Caki2 (cell line): Measurements from ENCODE around the gene NPDC1. TPM values are rescaled to one million over a fixed set of nuclear protein-coding genes. Genes with fewer than 3 reads are reported as not detected.
"Not testable (repeated sequence)": the region's sequence is repeated elsewhere in the genome, so short reads cannot be mapped to it uniquely, and the experiment has no call there.

Source experiments
- DNase-seq: peaks from one replicate; pipeline ENCODE4 v3.0.0-alpha.2; 2015; ENCODE audit warnings: low read depth
- in situ Hi-C: cut with HindIII; loops from 2 replicates; pipeline ENCODE4 v1.10.0; 2016; ENCODE audit warnings: low sequenced_read_pairs, low pct_unique_long_range_greater_than_20kb, mixed read lengths
- total RNA-seq: library from RNA; depleted of rRNA; stranded (reverse); fragments of >200 nt; shearing (Covaris generic); gene quantifications from 2 replicates; pipeline ENCODE4 v1.2.3, GENCODE V29; 2014; ENCODE audit warnings: low replicate concordance

Gene NPDC1
- total RNA-seq, 1 experiment from 2014 or later: 31.8 TPM

- no peak for DNase-seq
Observed at GRCh38 chr9:137048655-137049543, 2.9 kb upstream of the NPDC1 start.

GRCh38 chr9:137045294-137046087 lies 486 bp downstream of the NPDC1 start:
- in situ Hi-C loops: no loop called here

More at GRCh38 chr9:137048655-137049543, 2.9 kb upstream of the NPDC1 start:
- in situ Hi-C loops: no loop called here

DNA sequence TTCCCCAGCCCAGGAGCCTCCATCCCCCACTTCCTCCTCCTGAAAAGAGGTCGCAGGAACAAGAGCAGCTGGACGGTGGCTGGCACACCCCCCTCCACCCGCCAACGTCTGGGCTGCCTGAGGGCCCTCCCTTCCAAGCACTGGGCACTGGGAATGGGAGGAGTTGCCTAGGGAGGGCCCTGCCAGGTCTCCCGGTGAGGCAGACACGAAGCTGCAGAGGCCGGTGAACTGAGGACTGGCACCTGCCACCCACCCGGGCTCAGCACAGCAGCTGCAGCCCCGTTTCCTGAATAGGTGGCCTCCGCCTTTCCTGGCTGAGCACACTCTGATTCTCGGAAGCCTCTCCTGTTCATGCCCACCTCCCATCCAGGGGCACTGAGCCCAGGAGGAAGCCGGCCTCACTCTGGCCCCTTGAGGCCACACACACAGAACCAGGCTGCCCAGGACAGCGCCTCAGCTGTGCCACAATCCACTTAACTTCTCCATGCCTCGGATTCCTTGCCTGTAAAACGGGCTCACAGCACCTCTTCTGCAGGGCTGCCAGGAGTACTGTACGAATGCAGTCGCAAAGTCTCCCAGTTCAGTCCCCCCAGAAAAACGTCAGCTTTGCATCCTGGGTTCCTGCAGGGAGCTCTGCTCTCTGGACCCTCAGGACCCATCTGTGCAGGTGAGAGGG lies 1.3 kb downstream of the NPDC1 start:
- DNase-seq: peak; percentile 29
- in situ Hi-C loops: no loop called here

More at GRCh38 chr9:137045294-137046087, 486 bp downstream of the NPDC1 start:
- no peak for DNase-seq

- DNase-seq: no peak
- in situ Hi-C loops: no loop called here
Observed at GRCh38 chr9:137044037-137044436, 1.9 kb downstream of the NPDC1 start.

DNA sequence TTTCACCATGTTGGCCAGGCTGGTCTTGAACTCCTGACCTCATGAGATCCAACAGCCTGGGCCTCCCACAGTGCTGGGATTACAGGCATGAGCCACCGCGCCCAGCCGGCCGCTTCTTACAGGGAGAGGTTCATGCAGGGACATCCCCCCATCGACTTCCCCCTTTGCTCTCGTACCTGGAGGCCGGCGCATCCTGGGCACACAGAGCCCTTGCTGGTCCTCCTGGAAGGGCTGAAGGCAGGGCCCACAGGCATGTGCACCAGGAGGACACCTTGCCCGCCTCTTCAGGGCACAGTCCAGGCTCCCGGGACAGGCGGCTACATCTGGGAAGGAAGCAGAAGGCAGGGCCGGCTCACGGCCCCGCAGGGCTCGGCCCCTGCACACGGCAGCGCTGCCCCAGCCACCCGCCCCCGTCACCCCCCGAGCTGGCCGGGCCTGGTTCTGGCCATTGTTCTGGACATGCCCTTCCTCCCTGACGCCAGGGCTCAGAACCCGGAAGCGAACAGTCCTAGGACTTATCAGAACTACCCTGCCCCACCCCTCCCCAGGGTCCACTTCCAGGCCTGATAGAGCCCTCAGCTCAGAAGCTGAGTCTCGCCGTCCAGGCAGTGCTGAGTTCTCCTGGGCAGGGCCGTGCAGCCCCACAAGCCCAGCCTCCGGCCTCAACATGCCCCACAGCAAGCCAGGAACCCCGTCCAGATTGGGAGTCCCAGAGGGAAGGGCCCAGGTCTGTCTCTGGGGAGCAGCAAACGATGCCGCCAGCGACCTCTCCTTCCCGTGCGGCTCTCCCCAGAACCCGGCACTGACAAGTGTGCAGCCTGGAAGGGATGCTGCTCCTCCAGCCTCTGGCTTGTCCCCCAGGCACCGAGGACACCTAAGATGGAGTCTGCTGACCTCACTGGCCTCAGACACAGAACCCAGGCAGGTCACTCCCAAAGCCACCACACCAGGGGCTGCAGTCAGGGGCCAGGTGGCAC lies 2.9 kb downstream of the NPDC1 start:
- DNase-seq: no peak
- in situ Hi-C loops: no loop called here

DNA sequence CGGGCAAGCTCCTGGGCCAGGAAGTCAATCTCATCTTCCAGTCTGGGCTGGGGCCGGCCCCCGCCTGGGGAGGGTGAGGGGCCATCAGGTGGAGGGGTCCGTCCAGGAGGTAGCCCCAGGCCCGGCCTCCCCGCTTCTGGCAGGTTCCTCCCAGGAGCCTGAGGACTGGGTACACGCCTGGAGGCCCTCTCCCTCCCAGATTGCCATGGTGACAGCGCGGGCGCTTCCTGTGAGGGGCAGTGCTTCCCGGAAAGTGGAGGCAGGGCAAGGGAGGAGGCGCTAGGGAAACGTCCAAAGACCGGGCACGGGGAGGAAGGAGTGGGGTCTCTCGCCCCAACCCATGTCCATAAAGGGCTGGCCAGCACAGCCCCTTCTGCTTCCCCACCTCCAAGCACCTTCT lies 4.9 kb downstream of the NPDC1 start:
- no peak for DNase-seq
- in situ Hi-C loops: no loop called here

- no peak for DNase-seq
- in situ Hi-C loops: no loop called here
Observed at GRCh38 chr9:137040568-137040967, 5.4 kb downstream of the NPDC1 start.

DNA sequence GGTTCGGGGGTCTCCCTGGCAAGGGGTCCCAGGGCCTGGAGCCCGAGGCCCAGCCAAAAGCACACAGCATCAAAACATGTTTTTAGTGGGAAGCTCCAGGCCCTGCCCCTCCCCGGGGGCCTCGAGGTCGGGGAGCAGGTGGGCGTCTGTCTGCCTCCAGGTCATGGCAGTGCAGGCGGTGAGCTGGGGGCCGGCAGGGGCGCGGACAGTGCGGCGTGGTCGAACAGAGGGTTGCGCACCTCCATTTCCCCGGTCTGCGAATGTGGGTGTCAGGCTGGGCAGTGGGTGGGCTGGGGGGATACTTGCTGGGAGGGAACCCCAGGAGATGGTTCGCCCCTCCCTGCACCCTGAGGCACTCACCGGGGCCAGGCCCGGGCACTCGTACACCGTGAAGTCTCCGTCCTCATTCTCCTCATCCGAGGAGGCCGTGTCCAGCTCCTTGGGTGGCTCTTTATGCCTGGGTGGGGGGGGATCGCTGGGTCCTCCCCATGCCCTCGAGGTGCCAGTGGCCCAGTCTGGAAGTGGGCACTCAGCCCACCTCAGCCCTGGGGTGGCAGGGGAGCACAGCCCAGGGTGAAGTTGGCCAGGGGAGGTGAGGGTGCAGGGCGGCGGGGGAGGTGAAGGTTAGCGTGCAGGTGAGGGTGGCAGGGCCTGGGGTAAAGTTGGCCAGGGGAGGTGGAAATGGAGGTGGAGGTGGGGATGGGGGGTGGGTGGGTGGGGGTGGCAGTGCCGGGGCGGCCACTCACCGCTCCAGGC lies 6.2 kb downstream of the NPDC1 start:
- no peak for DNase-seq
- in situ Hi-C loops: no loop called here

DNA sequence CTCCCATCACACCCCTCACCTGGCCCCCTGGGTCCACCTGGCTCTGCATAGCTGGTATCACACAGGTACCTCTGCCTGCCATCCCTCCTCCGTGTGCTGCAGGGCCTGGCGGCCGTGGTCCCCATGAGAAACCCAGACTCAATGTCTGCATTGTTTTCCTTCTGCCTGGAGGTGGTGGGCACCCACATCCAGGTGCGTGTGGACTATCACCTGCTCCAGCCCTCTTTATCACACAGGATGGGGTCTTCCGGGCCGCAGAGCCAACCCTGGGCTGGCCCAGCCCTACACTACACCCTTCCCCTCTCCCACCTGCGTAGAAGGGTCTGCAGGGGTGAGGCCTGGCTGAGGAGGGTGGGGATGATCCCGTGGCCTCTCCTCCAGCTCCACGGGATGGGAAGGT lies 7.1 kb downstream of the NPDC1 start:
- no peak for DNase-seq
- in situ Hi-C loops: no loop called here

GRCh38 chr9:137037483-137037882 lies 8.5 kb downstream of the NPDC1 start:
- no peak for DNase-seq
- in situ Hi-C loops: no loop called here

DNA sequence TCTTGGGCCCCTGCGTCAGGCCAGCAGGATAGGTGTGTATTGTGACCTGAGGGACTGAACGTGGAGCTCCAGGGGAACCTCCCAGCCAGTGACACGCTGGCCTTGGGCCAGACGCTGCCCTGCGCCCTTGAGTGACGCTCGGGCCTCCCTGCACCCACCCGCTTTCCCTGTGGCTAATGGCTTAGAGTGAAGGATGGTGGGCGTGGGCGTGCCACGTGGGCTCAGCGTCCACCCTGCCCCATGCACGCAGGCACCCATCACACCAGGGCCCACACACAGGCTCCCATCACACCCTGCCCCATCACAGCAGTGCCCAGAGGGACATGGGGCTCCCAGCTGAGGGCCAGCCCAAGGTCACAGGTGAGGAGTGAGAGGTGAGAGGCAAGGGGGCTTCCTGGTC lies 8.9 kb downstream of the NPDC1 start:
- in situ Hi-C loops: no loop called here
- no peak for DNase-seq

DNA sequence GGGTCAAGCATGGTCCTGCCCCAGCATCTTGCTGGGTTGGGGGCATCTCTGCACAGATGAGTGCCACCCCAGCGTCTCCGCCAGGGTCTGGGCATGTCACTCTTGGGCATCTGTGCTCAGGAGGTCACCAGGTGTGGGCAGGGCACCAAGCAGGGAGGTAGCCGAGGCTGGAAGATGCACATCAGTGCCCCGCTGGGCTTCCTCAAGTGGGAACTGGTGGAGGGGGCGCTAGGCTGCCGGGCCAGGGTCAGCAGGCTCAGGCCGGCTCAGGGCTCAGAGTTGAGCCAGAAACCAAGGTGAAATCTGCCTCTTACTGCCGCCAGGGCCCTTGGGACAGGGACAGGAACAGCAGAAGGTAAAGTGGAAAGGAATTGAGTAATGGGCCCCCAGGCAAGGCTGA lies 10.0 kb downstream of the NPDC1 start:
- DNase-seq: no peak
- in situ Hi-C loops: no loop called here

GRCh38 chr9:137035507-137035834 lies 10.5 kb downstream of the NPDC1 start:
- no peak for DNase-seq
- in situ Hi-C loops: no loop called here

- in situ Hi-C loops: no loop called here
- peak; percentile 58 for DNase-seq
Observed at GRCh38 chr9:137034709-137035506, 11.1 kb downstream of the NPDC1 start.

DNA sequence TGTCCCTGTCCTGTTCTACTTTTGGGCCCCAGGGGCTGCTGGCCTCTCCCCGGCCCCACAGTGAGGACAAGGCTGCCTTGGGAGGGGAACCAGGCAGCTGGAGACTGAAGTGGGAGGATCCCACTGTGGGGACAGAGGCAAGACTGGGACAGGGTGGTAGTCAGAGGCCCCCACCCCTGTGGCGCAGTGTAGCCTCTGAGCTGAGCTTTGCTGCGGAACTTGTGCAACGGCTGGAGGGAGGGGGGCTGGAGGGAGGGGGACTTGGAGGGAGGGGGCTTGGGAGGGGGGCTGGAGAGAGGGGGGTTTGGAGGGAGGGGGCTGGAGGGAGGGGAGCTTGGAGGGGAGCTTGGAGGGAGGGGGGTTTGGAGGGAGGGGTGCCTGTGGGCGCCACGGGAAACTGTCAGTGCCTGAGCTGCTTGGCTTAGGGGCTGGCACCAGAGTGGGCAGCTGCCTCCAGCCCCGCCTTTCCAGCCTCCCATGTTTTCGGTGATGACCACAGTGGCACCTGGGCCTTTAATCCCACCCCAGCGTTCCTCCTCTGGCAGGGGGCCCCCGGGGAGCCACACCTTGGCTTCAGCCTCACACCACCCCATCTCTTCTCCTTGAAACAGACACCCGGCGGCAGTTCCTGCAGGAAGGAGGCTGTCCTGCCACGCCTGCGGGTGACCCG lies 11.8 kb downstream of the NPDC1 start:
- in situ Hi-C loops: no loop called here
- no peak for DNase-seq

DNA sequence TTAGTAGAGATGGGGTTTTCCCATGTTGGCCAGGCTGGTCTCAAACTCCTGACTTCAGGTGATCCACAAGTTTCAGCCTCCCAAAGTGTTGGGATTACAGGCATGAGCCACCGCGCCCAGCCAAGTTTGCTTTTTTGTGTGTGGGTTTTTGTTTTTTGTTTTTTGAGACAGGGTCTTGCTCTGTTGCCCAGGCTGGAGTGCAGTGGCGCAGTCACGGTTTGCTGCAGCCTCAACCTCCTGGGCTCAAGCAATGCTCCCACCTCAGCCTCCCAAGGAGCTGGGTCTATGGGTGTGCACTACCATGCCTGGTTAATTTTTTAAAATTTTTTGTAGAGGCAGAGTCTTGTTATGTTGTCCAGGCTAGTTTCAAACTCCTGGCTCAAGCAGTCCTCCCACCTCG lies 12.5 kb downstream of the NPDC1 start:
- in situ Hi-C loops, DNase-seq: not testable (repeated sequence)
